Measurements from ENCODE around the gene BICD1. TPM values are rescaled to one million over a fixed set of nuclear protein-coding genes. Genes with fewer than 3 reads are reported as not detected.

BICD1 gene
- polyA plus RNA-seq, 4 donors = 0.45 to 17.0 (median 4.3) TPM

- Histone ChIP-seq H3K4me3 (ENCODE audit: low read depth in 1 of 3, low read length in 3 of 3) (no peak overlapping the region), H3K4me1 (ENCODE audit: control insufficient read depth in 3 of 3, insufficient read depth in 2 of 3, low read depth in 1 of 3, low read length in 2 of 3) (peaks cover 0 to 4% (median 0%) of the 10 kb centered on the region in 3 donors), H3K36me3 (ENCODE audit: control insufficient read depth in 3 of 3, insufficient read depth in 2 of 3, low read depth in 1 of 3, low read length in 3 of 3) (peaks cover 0 to 4% (median 0%) of the 10 kb centered on the region in 3 donors), H3K27me3 (ENCODE audit: control insufficient read depth in 3 of 3, insufficient read depth in 3 of 3, low read length in 3 of 3) (no peaks in the 10 kb centered on the region), H3K9me3 (ENCODE audit: control insufficient read depth in 2 of 2, insufficient read depth in 1 of 2, low read depth in 1 of 2, low read length in 1 of 2) (no peaks in the 10 kb centered on the region), H3K27ac (ENCODE audit: low read depth in 1 of 3, low read length in 2 of 3) (no peak overlapping the region)
- WGBS, 3 donors = 86 to 91% (median 87%) methylated on average over 6 of the region's 6 CpGs
- FAIRE-seq = no peak
- DNase-seq = no peak
These were observed 254.3 kb downstream of the BICD1 start for GRCh38 chr12:32360956-32361355.

GRCh38 chr12:32362892-32363291, 256.2 kb downstream of the BICD1 start:
- peaks cover 0 to 8% (median 0%) of the 10 kb centered on the region in 3 donors for H3K4me1 ChIP-seq (ENCODE audit: control insufficient read depth in 3 of 3, insufficient read depth in 2 of 3, low read depth in 1 of 3, low read length in 2 of 3)
- no peak for FAIRE-seq
- H3K9me3 ChIP-seq (ENCODE audit: control insufficient read depth in 2 of 2, insufficient read depth in 1 of 2, low read depth in 1 of 2, low read length in 1 of 2) = no peaks in the 10 kb centered on the region
- no peak for DNase-seq
- WGBS, 3 donors = 80 to 89% (median 82%) methylated on average over 3 of the region's 3 CpGs
- H3K36me3 ChIP-seq (ENCODE audit: control insufficient read depth in 3 of 3, insufficient read depth in 2 of 3, low read depth in 1 of 3, low read length in 3 of 3) = peaks cover 0 to 4% (median 0%) of the 10 kb centered on the region in 3 donors
- no peak overlapping the region for H3K27ac ChIP-seq (ENCODE audit: low read depth in 1 of 3, low read length in 2 of 3)
- H3K4me3 ChIP-seq (ENCODE audit: low read depth in 1 of 3, low read length in 3 of 3) = no peak overlapping the region
- no peaks in the 10 kb centered on the region for H3K27me3 ChIP-seq (ENCODE audit: control insufficient read depth in 3 of 3, insufficient read depth in 3 of 3, low read length in 3 of 3)

- WGBS, 3 donors = 42 to 54% (median 46%) methylated on average over 5 of the region's 5 CpGs
- DNase-seq = peak; percentile 80 to 82
- Histone ChIP-seq H3K27me3 (ENCODE audit: control insufficient read depth in 3 of 3, insufficient read depth in 3 of 3, low read length in 3 of 3) (no peaks in the 10 kb centered on the region), H3K4me3 (ENCODE audit: low read depth in 1 of 3, low read length in 3 of 3) (no peak overlapping the region), H3K4me1 (ENCODE audit: control insufficient read depth in 3 of 3, insufficient read depth in 2 of 3, low read depth in 1 of 3, low read length in 2 of 3) (peaks cover 0 to 8% (median 0%) of the 10 kb centered on the region in 3 donors), H3K27ac (ENCODE audit: low read depth in 1 of 3, low read length in 2 of 3) (no peak overlapping the region), H3K9me3 (ENCODE audit: control insufficient read depth in 2 of 2, insufficient read depth in 1 of 2, low read depth in 1 of 2, low read length in 1 of 2) (no peaks in the 10 kb centered on the region), H3K36me3 (ENCODE audit: control insufficient read depth in 3 of 3, insufficient read depth in 2 of 3, low read depth in 1 of 3, low read length in 3 of 3) (peaks cover 0 to 4% (median 0%) of the 10 kb centered on the region in 3 donors)
- no peak for FAIRE-seq
These were observed 258.9 kb downstream of the BICD1 start for GRCh38 chr12:32365473-32366064.

GRCh38 chr12:32366714-32367113, 260.1 kb downstream of the BICD1 start:
- H3K4me1 ChIP-seq (ENCODE audit: control insufficient read depth in 3 of 3, insufficient read depth in 2 of 3, low read depth in 1 of 3, low read length in 2 of 3) = peaks cover 0 to 8% (median 0%) of the 10 kb centered on the region in 3 donors
- DNase-seq (peak; percentile 49 to 56), FAIRE-seq (no peak)
- H3K4me3 ChIP-seq (ENCODE audit: low read depth in 1 of 3, low read length in 3 of 3) = no peak overlapping the region
- H3K27ac ChIP-seq (ENCODE audit: low read depth in 1 of 3, low read length in 2 of 3) = no peak overlapping the region
- no peaks in the 10 kb centered on the region for H3K27me3 ChIP-seq (ENCODE audit: control insufficient read depth in 3 of 3, insufficient read depth in 3 of 3, low read length in 3 of 3)
- H3K36me3 ChIP-seq (ENCODE audit: control insufficient read depth in 3 of 3, insufficient read depth in 2 of 3, low read depth in 1 of 3, low read length in 3 of 3) = peaks cover 0 to 2% (median 0%) of the 10 kb centered on the region in 3 donors
- 17 to 61% (median 37%) methylated on average over 1 of the region's 1 CpG for WGBS, 3 donors
- no peaks in the 10 kb centered on the region for H3K9me3 ChIP-seq (ENCODE audit: control insufficient read depth in 2 of 2, insufficient read depth in 1 of 2, low read depth in 1 of 2, low read length in 1 of 2)

- 86 to 95% (median 94%) methylated on average over 4 of the region's 4 CpGs for WGBS, 3 donors
- Histone ChIP-seq H3K36me3 (ENCODE audit: control insufficient read depth in 3 of 3, insufficient read depth in 2 of 3, low read depth in 1 of 3, low read length in 3 of 3) (no peaks in the 10 kb centered on the region), H3K4me3 (ENCODE audit: low read depth in 1 of 3, low read length in 3 of 3) (no peak overlapping the region), H3K9me3 (ENCODE audit: control insufficient read depth in 2 of 2, insufficient read depth in 1 of 2, low read depth in 1 of 2, low read length in 1 of 2) (no peaks in the 10 kb centered on the region), H3K27me3 (ENCODE audit: control insufficient read depth in 3 of 3, insufficient read depth in 3 of 3, low read length in 3 of 3) (no peaks in the 10 kb centered on the region), H3K4me1 (ENCODE audit: control insufficient read depth in 3 of 3, insufficient read depth in 2 of 3, low read depth in 1 of 3, low read length in 2 of 3) (peaks cover 0 to 8% (median 0%) of the 10 kb centered on the region in 3 donors), H3K27ac (ENCODE audit: low read depth in 1 of 3, low read length in 2 of 3) (no peak overlapping the region)
- FAIRE-seq (no peak), DNase-seq (peak in 1 of 2 donors; percentile 22)
These were observed 260.7 kb downstream of the BICD1 start for GRCh38 chr12:32367381-32367780.

- Histone ChIP-seq H3K9me3 (ENCODE audit: control insufficient read depth in 2 of 2, insufficient read depth in 1 of 2, low read depth in 1 of 2, low read length in 1 of 2) (no peaks in the 10 kb centered on the region), H3K27me3 (ENCODE audit: control insufficient read depth in 3 of 3, insufficient read depth in 3 of 3, low read length in 3 of 3) (no peaks in the 10 kb centered on the region), H3K4me1 (ENCODE audit: control insufficient read depth in 3 of 3, insufficient read depth in 2 of 3, low read depth in 1 of 3, low read length in 2 of 3) (peaks cover 0 to 8% (median 0%) of the 10 kb centered on the region in 3 donors), H3K27ac (ENCODE audit: low read depth in 1 of 3, low read length in 2 of 3) (no peak overlapping the region), H3K36me3 (ENCODE audit: control insufficient read depth in 3 of 3, insufficient read depth in 2 of 3, low read depth in 1 of 3, low read length in 3 of 3) (no peaks in the 10 kb centered on the region), H3K4me3 (ENCODE audit: low read depth in 1 of 3, low read length in 3 of 3) (no peak overlapping the region)
- WGBS, 3 donors = 44 to 73% (median 47%) methylated on average over 4 of the region's 4 CpGs
- DNase-seq (no peak), FAIRE-seq (no peak)
These were observed 262.6 kb downstream of the BICD1 start for GRCh38 chr12:32369202-32369601.

- FAIRE-seq = no peak
- WGBS, 3 donors = 82 to 87% (median 85%) methylated on average over 12 of the region's 12 CpGs
- H3K9me3 ChIP-seq (ENCODE audit: control insufficient read depth in 2 of 2, insufficient read depth in 1 of 2, low read depth in 1 of 2, low read length in 1 of 2) = no peaks in the 10 kb centered on the region
These were observed 270.9 kb downstream of the BICD1 start for GRCh38 chr12:32377344-32378055.

GRCh38 chr12:32379213-32379612, 272.6 kb downstream of the BICD1 start:
- H3K27me3 ChIP-seq (ENCODE audit: control insufficient read depth in 3 of 3, insufficient read depth in 3 of 3, low read length in 3 of 3) = no peaks in the 10 kb centered on the region
- H3K4me1 ChIP-seq (ENCODE audit: control insufficient read depth in 3 of 3, insufficient read depth in 2 of 3, low read depth in 1 of 3, low read length in 2 of 3) = no peaks in the 10 kb centered on the region
- H3K4me3 ChIP-seq (ENCODE audit: low read depth in 1 of 3, low read length in 3 of 3) = no peak overlapping the region
- FAIRE-seq (no peak), DNase-seq (no peak)
- H3K27ac ChIP-seq (ENCODE audit: low read depth in 1 of 3, low read length in 2 of 3) = no peak overlapping the region
- no peaks in the 10 kb centered on the region for H3K9me3 ChIP-seq (ENCODE audit: control insufficient read depth in 2 of 2, insufficient read depth in 1 of 2, low read depth in 1 of 2, low read length in 1 of 2)
- WGBS, 3 donors = 90 to 93% (median 92%) methylated on average over 10 of the region's 10 CpGs
- H3K36me3 ChIP-seq (ENCODE audit: control insufficient read depth in 3 of 3, insufficient read depth in 2 of 3, low read depth in 1 of 3, low read length in 3 of 3) = no peaks in the 10 kb centered on the region

More at GRCh38 chr12:32377344-32378055, 270.9 kb downstream of the BICD1 start:
- no peak overlapping the region for H3K27ac ChIP-seq (ENCODE audit: low read depth in 1 of 3, low read length in 2 of 3)
- no peaks in the 10 kb centered on the region for H3K4me1 ChIP-seq (ENCODE audit: control insufficient read depth in 3 of 3, insufficient read depth in 2 of 3, low read depth in 1 of 3, low read length in 2 of 3)
- no peak overlapping the region for H3K4me3 ChIP-seq (ENCODE audit: low read depth in 1 of 3, low read length in 3 of 3)
- H3K36me3 ChIP-seq (ENCODE audit: control insufficient read depth in 3 of 3, insufficient read depth in 2 of 3, low read depth in 1 of 3, low read length in 3 of 3) = no peaks in the 10 kb centered on the region
- no peaks in the 10 kb centered on the region for H3K27me3 ChIP-seq (ENCODE audit: control insufficient read depth in 3 of 3, insufficient read depth in 3 of 3, low read length in 3 of 3)
- no peak for DNase-seq
